ENCODE measurements around the gene SLC31A1.

SLC31A1 gene

GRCh38 chr9:113309204-113309813 lies 88.0 kb downstream of the SLC31A1 start:
- DNase-seq (ENCODE audit: low read depth), result peak; percentile 19

DNA sequence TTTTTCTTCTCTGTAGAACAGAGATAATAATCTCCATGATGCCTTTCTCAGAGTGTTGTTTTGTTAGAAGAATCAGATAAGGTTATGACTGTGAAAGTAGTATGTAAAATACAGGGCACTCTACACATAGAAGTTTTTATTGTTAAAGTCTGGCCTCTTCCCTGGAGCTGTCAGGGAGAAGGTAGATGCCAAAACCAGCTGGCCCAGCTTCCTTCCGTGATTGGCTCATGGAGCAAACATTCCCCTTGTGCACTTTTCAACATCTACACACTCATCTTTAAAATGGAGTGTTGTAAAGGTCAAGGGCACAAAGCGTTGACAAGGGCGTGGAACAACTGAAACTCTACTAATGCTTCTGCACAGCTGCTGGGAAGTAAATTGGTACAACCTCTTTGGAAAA lies 89.2 kb downstream of the SLC31A1 start:
- no peak overlapping the region for H3K4me3 ChIP-seq (ENCODE audit: low read depth, low read length)
- no peak for TF ChIP-seq CTCF (IDR thresholded peaks at IDR 0.05; ENCODE audit: control insufficient read depth, extremely low read depth, insufficient read depth)
- peak; percentile 11 for DNase-seq (ENCODE audit: low read depth)

More at GRCh38 chr9:113309204-113309813, 88.0 kb downstream of the SLC31A1 start:
- H3K4me3 ChIP-seq (ENCODE audit: low read depth, low read length), result no peak overlapping the region
- peak; percentile 85 for TF ChIP-seq CTCF (IDR thresholded peaks at IDR 0.05; ENCODE audit: control insufficient read depth, extremely low read depth, insufficient read depth)

GRCh38 chr9:113311961-113312360 lies 90.6 kb downstream of the SLC31A1 start:
- no peak for DNase-seq (ENCODE audit: low read depth)
- TF ChIP-seq CTCF (IDR thresholded peaks at IDR 0.05; ENCODE audit: control insufficient read depth, extremely low read depth, insufficient read depth), result no peak
- H3K4me3 ChIP-seq (ENCODE audit: low read depth, low read length), result no peak overlapping the region

GRCh38 chr9:113313261-113313660 lies 91.9 kb downstream of the SLC31A1 start:
- H3K4me3 ChIP-seq (ENCODE audit: low read depth, low read length), result no peak overlapping the region
- TF ChIP-seq CTCF (IDR thresholded peaks at IDR 0.05; ENCODE audit: control insufficient read depth, extremely low read depth, insufficient read depth), result no peak
- no peak for DNase-seq (ENCODE audit: low read depth)
